GM12874 (cell line): ENCODE results near the gene SUPT4H1.

Experiments
- CTCF ChIP-seq: IDR thresholded peaks from 2 replicates; pipeline ENCODE4 v1.5.1; 2011; ENCODE audit warnings: low read depth, mild to moderate bottlenecking, control low read depth, low read length, moderate library complexity; ENCODE audit not compliant: insufficient read depth

The SUPT4H1 gene

GRCh38 chr17:58314706-58315015, 37.3 kb downstream of the SUPT4H1 start:
- TF ChIP-seq CTCF = no peak

- TF ChIP-seq CTCF = no peak
Observed at GRCh38 chr17:58313815-58314705, 37.9 kb downstream of the SUPT4H1 start.

GRCh38 chr17:58312829-58313228, 39.2 kb downstream of the SUPT4H1 start:
- TF ChIP-seq CTCF = no peak

- TF ChIP-seq CTCF = no peak
Observed at GRCh38 chr17:58312021-58312630, 39.9 kb downstream of the SUPT4H1 start.

- TF ChIP-seq CTCF = no peak
Observed at GRCh38 chr17:58311429-58311894, 40.5 kb downstream of the SUPT4H1 start.

GRCh38 chr17:58310511-58311428, 41.2 kb downstream of the SUPT4H1 start:
- no peak for TF ChIP-seq CTCF

- no peak for TF ChIP-seq CTCF
Observed at GRCh38 chr17:58309918-58310259, 42.1 kb downstream of the SUPT4H1 start.
